Thyroid gland (tissue), 4 donors: Measurements from ENCODE around the gene SMCP. TPM values are rescaled to one million over a fixed set of nuclear protein-coding genes. Genes with fewer than 3 reads are reported as not detected.

Source experiments
- DNase-seq, 2 donors: peaks; one replicate each; pipeline ENCODE4 v3.0.0-alpha.2; 2019
- H3K27ac ChIP-seq, 3 donors: fragments of 200-600 bp; sonication (generic); 1 replicate in 2 of 3; 2 replicates in 1 of 3; pipeline ENCODE4 v1.5.1; 2016 to 2019; ENCODE audit warnings: mild to moderate bottlenecking in 1 of 3, moderate library complexity in 1 of 3
- H3K27me3 ChIP-seq: fragments of 200-600 bp; sonication (generic); one replicate; pipeline ENCODE4 v1.5.1; 2019
- H3K36me3 ChIP-seq, 2 donors: fragments of 200-600 bp; sonication (generic); one replicate each; pipeline ENCODE4 v1.5.1; 2016 to 2019
- H3K4me1 ChIP-seq, 2 donors: fragments of 200-600 bp; sonication (generic); one replicate each; pipeline ENCODE4 v1.5.1; 2017 to 2019
- H3K4me3 ChIP-seq, 3 donors: fragments of 200-600 bp; sonication (generic); replicated peaks in 1 of 3; 1 replicate in 2 of 3; 2 replicates in 1 of 3; pipeline ENCODE4 v1.5.1; 2016; ENCODE audit warnings: mild to moderate bottlenecking in 1 of 3
- H3K9me3 ChIP-seq: fragments of 200-600 bp; sonication (generic); one replicate; pipeline ENCODE4 v1.5.1; 2017
- POLR2A ChIP-seq, 2 donors: fragments of 450-650 bp; IDR thresholded peaks; one replicate each; pipeline ENCODE4 v1.6.1; 2017; ENCODE audit warnings: antibody characterized with exemption in 2 of 2, mild to moderate bottlenecking in 2 of 2, moderate library complexity in 1 of 2
- WGBS, 2 donors: methylation state at CpG; one replicate each; pipeline ENCODE4 v1.1.5; 2017; 5-methylcytosine and 5-hydroxymethylcytosine counted together
- intact Hi-C: fragments of 100-400 bp; cut with DNase I; formaldehyde crosslinking; loops from one replicate; pipeline ENCODE4 v1.15.1; 2023
- total RNA-seq, 4 donors: library from RNA; depleted of rRNA; stranded (reverse); fragments of >200 nt; gene quantifications; one replicate each; pipeline ENCODE4 v1.2.3, GENCODE V29; 2016
- TF ChIP-seq, protein P1 (sequence below), 6 experiments: fragments of 200-600 bp in 3 of 6; fragments of 450-650 bp in 3 of 6; sonication (generic) in 3 of 6; IDR thresholded peaks; one replicate each; pipeline ENCODE4 v1.5.1; 2016 to 2019; ENCODE audit warnings: antibody characterized with exemption in 6 of 6, mild to moderate bottlenecking in 2 of 6, inconsistent platforms in 1 of 6, moderate library complexity in 1 of 6

SMCP gene, protein sequence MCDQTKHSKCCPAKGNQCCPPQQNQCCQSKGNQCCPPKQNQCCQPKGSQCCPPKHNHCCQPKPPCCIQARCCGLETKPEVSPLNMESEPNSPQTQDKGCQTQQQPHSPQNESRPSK
- 1 to 10 TPM in 1 of 4 donors, not detected in 3; 2.6 TPM for total RNA-seq

DNA sequence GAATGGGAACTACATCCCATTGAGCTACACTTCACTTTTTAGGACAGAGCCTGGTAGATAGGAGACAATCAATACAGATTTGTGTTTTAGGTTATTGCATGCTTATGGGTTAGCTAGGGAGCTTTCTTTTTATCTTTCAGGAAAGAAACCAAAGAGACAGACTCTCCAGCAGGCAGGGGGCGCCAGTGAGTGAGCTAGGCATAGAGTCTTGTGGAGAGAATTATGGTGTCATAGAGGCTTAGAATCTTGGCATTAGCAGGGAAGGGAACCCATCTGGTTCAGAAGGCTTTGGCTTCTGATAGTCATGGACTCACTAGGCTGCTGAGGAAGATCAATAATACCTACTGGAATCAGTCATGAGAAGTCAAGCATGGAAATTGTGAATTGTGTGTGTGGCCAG lies at the start of gene SMCP:
Gene SMCP, plus strand, starts transcription at position 281 of the 400 bp plus-strand sequence. CDS start 6,101 bp downstream, outside the sequence.
- H3K9me3 ChIP-seq = no peaks in the 10 kb centered on the region
- intact Hi-C loops = no loop called here
- 10 to 15% methylated on average over 1 of the region's 1 CpG for WGBS, 2 donors

DNA sequence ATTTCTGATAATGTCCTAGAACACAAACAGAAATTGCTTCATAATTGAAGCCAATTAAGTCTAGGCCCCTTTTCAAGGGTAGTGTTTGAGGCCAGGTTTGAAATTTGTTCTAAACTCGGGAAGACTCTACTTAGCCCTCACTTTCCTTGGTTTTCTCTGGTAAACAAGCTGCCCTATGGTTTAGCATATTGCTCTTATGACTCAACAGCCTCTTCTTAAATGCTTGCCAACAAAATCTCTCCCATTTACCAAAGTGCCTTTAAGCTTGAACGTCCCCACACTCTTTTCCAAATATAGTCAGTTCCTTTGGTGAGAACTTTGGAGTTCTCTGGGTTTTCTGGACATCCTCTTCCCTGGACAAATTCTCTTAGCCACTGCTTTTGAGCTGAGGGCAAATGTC lies 41.3 kb upstream of the SMCP start:
- H3K9me3 ChIP-seq = no peaks in the 10 kb centered on the region
- no peak for DNase-seq
- no peaks in the 10 kb centered on the region for H3K36me3 ChIP-seq
- no peaks in the 10 kb centered on the region for H3K27me3 ChIP-seq
- intact Hi-C loops = no loop called here
- no peak overlapping the region for H3K4me3 ChIP-seq
- WGBS, 2 donors = 61% methylated on average over 2 of the region's 2 CpGs
- TF ChIP-seq, protein P1, sequence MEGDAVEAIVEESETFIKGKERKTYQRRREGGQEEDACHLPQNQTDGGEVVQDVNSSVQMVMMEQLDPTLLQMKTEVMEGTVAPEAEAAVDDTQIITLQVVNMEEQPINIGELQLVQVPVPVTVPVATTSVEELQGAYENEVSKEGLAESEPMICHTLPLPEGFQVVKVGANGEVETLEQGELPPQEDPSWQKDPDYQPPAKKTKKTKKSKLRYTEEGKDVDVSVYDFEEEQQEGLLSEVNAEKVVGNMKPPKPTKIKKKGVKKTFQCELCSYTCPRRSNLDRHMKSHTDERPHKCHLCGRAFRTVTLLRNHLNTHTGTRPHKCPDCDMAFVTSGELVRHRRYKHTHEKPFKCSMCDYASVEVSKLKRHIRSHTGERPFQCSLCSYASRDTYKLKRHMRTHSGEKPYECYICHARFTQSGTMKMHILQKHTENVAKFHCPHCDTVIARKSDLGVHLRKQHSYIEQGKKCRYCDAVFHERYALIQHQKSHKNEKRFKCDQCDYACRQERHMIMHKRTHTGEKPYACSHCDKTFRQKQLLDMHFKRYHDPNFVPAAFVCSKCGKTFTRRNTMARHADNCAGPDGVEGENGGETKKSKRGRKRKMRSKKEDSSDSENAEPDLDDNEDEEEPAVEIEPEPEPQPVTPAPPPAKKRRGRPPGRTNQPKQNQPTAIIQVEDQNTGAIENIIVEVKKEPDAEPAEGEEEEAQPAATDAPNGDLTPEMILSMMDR (IDR thresholded peaks at IDR 0.05) = no peak
- TF ChIP-seq POLR2A (IDR thresholded peaks at IDR 0.05) = no peak
- H3K27ac ChIP-seq = no peak overlapping the region
- H3K4me1 ChIP-seq = no peaks in the 10 kb centered on the region

More for the DNA sequence above, at the start of gene SMCP:
- Histone ChIP-seq H3K4me3 (no peak within 1 kb of the TSS), H3K36me3 (no peaks in the 10 kb centered on the region), H3K27me3 (no peaks in the 10 kb centered on the region), H3K4me1 (no peaks in the 10 kb centered on the region), H3K27ac (no peak within 1 kb of the TSS)
- no peak for DNase-seq
- TF ChIP-seq POLR2A (IDR thresholded peaks at IDR 0.05) = no peak
- TF ChIP-seq, protein P1 (IDR thresholded peaks at IDR 0.05) = no peak

DNA sequence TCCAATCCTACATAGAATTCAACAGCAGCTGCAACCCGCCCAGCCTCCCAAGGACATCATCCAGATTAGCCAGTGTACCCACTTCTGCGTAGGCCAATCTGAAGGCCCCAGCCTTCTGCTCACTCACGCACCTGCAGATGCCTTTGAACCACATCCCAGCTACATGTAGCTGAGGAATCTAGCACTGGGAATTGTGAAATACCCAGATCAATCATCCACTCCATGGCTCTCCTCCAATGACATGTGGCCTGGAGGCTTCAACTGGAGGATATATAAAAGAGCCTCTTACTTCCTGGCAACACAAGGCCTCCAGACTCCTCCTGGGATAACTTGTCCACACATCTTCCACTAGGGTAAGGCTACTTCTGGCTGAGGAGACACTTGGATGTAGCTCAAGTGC lies 35.6 kb upstream of the SMCP start, which contains the start of gene LCE6A:
Gene LCE6A, plus strand, starts transcription at position 301 of the 400 bp plus-strand sequence. CDS start 665 bp downstream, outside the sequence.
- WGBS, 2 donors = 91 to 93% methylated on average over 3 of the region's 3 CpGs
- intact Hi-C loops = no loop called here
- no peak within 1 kb of the TSS for H3K4me3 ChIP-seq
- no peaks in the 10 kb centered on the region for H3K36me3 ChIP-seq
- no peak for TF ChIP-seq POLR2A (IDR thresholded peaks at IDR 0.05)
- TF ChIP-seq, protein P1 (IDR thresholded peaks at IDR 0.05) = no peak
- H3K27ac ChIP-seq = no peak within 1 kb of the TSS
- DNase-seq = no peak
- H3K4me1 ChIP-seq = peaks cover 0 to 4% of the 10 kb centered on the region in 2 donors
- no peaks in the 10 kb centered on the region for H3K9me3 ChIP-seq
- H3K27me3 ChIP-seq = no peaks in the 10 kb centered on the region

DNA sequence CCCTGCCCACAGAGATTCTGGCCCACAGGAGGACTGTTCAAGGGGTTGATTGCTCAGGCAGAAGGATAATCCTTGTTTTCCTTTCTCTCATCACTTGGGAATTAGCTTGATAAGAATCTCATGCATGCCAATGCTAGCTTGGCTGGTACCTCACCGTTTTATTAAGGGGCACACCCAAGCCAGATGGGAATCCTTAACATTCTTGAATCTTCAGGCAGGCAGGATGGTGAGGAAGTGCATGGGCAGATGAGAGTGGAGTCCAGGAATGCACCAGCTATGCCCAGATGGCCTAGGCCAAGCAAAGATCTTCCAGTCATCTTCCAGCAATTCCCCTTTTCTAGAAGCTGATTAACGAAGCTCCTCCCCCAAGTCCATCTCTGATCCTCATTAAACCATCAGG lies 22.5 kb upstream of the SMCP start:
- Histone ChIP-seq H3K36me3 (no peaks in the 10 kb centered on the region), H3K9me3 (no peaks in the 10 kb centered on the region), H3K4me3 (no peak overlapping the region), H3K27ac (no peak overlapping the region), H3K27me3 (no peaks in the 10 kb centered on the region), H3K4me1 (no peaks in the 10 kb centered on the region)
- TF ChIP-seq POLR2A (IDR thresholded peaks at IDR 0.05) = no peak
- TF ChIP-seq, protein P1 (IDR thresholded peaks at IDR 0.05) = no peak
- intact Hi-C loops = no loop called here
- 50 to 55% methylated on average over 2 of the region's 2 CpGs for WGBS, 2 donors
- no peak for DNase-seq

DNA sequence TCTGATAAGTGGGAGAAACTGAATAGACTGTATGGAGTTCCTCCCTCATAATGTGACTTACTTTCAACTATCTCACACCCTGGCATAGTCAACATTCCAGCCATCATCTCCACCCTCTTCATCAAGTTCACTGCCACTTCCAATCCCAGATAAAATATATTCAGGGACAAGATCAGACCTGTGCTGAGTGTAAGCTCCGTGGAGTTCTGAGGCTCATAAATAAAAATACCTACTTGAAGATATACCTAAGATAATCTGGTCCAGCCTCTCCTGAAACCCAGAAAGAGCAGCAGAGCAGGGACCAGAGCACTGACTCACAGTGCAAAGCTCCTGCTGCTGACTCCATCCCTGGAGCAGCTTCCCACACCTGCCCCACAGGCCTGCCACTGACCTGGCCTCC lies 20.1 kb upstream of the SMCP start:
- 70 to 75% methylated on average over 1 of the region's 1 CpG for WGBS, 2 donors
- Histone ChIP-seq H3K4me3 (no peak overlapping the region), H3K27ac (no peak overlapping the region), H3K36me3 (no peaks in the 10 kb centered on the region), H3K9me3 (no peaks in the 10 kb centered on the region), H3K4me1 (no peaks in the 10 kb centered on the region), H3K27me3 (no peaks in the 10 kb centered on the region)
- TF ChIP-seq, protein P1 (IDR thresholded peaks at IDR 0.05) = no peak
- TF ChIP-seq POLR2A (IDR thresholded peaks at IDR 0.05) = no peak
- DNase-seq = no peak
- intact Hi-C loops = no loop called here
